ENCODE measurements around the gene DBNDD1. TPM values are rescaled to one million over a fixed set of nuclear protein-coding genes. Genes with fewer than 3 reads are reported as not detected.

DBNDD1 gene
- total and polyA plus RNA-seq, 2 donors (not counting 3 experiments of a cell fraction or from before 2014, with no cell fraction given): 28.2 to 45.7 TPM

DNA sequence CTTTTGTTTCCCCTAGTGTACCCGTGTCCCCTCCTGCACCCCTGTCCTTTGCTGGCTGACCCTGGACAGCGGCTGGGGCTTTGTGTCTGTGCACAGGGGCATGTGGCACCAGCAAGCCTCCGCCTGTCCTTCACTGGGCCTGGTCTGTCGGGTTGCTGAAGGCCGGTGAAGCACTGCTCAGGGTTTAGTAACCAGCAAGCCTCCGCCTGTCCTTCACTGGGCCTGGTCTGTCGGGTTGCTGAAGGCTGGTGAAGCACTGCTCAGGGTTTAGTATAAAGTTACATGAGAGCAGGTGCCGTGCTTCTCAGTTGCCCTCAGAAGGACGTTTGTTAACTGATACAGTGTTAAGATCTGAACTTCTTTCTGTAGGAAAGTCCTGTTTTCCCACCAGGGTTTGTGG lies 36.9 kb downstream of the DBNDD1 start:
- H3K36me3 ChIP-seq (ENCODE audit: control insufficient read depth in 2 of 2, extremely low read depth in 1 of 2, insufficient read depth in 2 of 2, low read length in 2 of 2): peaks cover 13 to 48% of the 10 kb centered on the region in 2 experiments
- POLR2A ChIA-PET: no interaction called here
- no TSS peak for BruUV-seq (replicated peaks)
- FAIRE-seq (no peak), DNase-seq (ENCODE audit: low read depth, low spot score) (no peak)
- H3K27ac ChIP-seq (ENCODE audit: insufficient read depth, low read depth, low read length): no peak overlapping the region
- H3K4me1 ChIP-seq (ENCODE audit: control insufficient read depth, extremely low read depth, insufficient read depth, low read length): no peaks in the 10 kb centered on the region
- no peak overlapping the region for H3K9ac ChIP-seq (replicated peaks; ENCODE audit: extremely low read depth, insufficient read depth, low read length)
- intact Hi-C loops (cut with micrococcal nuclease) (no loop called here), dilution Hi-C loops (cut with MboI; ENCODE audit: extremely low pct_ligation_motif_present, low sequenced_read_pairs) (no loop called here)
- H2AFZ ChIP-seq (ENCODE audit: low read depth, low read length): no peak overlapping the region
- TF ChIP-seq POLR2AphosphoS5 (IDR thresholded peaks at IDR 0.05; ENCODE audit: insufficient read depth, low read depth, low read length): no peak
- no peak for TF ChIP-seq JUN (IDR thresholded peaks at IDR 0.05; ENCODE audit: borderline replicate concordance, insufficient read depth, insufficient read length, low read depth)
- H3K27me3 ChIP-seq (ENCODE audit: control insufficient read depth in 2 of 2, insufficient read depth in 2 of 2, low read length in 2 of 2): no peaks in the 10 kb centered on the region
- CTCF ChIA-PET: no interaction called here
- no peaks in the 10 kb centered on the region for H3K9me1 ChIP-seq (replicated peaks; ENCODE audit: control insufficient read depth, extremely low read depth, insufficient read depth, low read length)
- no peaks in the 10 kb centered on the region for H4K20me1 ChIP-seq (replicated peaks; ENCODE audit: control insufficient read depth, extremely low read depth, insufficient read depth, low read length)
- H3K9me3 ChIP-seq (replicated peaks; ENCODE audit: control insufficient read depth, insufficient read depth, low read length): no peaks in the 10 kb centered on the region
- H3K4me3 ChIP-seq (replicated peaks in 1 of 3; ENCODE audit: insufficient read depth in 1 of 3, low read depth in 1 of 3, low read length in 3 of 3): no peak overlapping the region
- H3K79me2 ChIP-seq (ENCODE audit: control insufficient read depth, insufficient read depth, low read length): peaks cover 6% of the 10 kb centered on the region
- H3K4me2 ChIP-seq (ENCODE audit: insufficient read depth, low read length): no peak overlapping the region

DNA sequence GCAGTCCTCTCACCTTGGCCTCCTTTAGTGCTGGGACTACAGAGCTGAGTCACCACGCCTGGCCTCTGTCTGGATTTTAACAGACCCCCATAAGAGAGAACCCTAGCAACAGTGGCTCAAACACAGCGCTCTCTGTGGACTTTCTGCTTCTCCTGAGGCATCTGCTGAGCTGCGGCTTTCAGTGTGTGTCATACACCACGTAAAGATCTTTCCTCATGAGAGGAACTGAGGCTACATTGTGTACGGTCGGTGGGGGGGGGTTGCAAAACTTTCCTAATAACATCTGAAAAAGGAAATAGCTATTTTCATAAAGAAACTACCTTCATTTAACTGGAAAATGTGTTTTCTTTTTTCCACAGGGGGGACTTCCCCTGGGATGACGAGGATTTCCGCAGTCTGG lies 37.8 kb downstream of the DBNDD1 start:
- no peak overlapping the region for H3K27ac ChIP-seq (ENCODE audit: insufficient read depth, low read depth, low read length)
- CTCF ChIA-PET: no interaction called here
- no peaks in the 10 kb centered on the region for H3K9me3 ChIP-seq (replicated peaks; ENCODE audit: control insufficient read depth, insufficient read depth, low read length)
- H3K27me3 ChIP-seq (ENCODE audit: control insufficient read depth in 2 of 2, insufficient read depth in 2 of 2, low read length in 2 of 2): no peaks in the 10 kb centered on the region
- no peak overlapping the region for H3K4me2 ChIP-seq (ENCODE audit: insufficient read depth, low read length)
- peaks cover 13% of the 10 kb centered on the region for H3K79me2 ChIP-seq (ENCODE audit: control insufficient read depth, insufficient read depth, low read length)
- no peaks in the 10 kb centered on the region for H3K9me1 ChIP-seq (replicated peaks; ENCODE audit: control insufficient read depth, extremely low read depth, insufficient read depth, low read length)
- FAIRE-seq: no peak
- no peak overlapping the region for H3K4me3 ChIP-seq (replicated peaks in 1 of 3; ENCODE audit: insufficient read depth in 1 of 3, low read depth in 1 of 3, low read length in 3 of 3)
- dilution Hi-C loops (cut with MboI; ENCODE audit: extremely low pct_ligation_motif_present, low sequenced_read_pairs) (no loop called here), intact Hi-C loops (cut with micrococcal nuclease) (no loop called here)
- H3K36me3 ChIP-seq (ENCODE audit: control insufficient read depth in 2 of 2, extremely low read depth in 1 of 2, insufficient read depth in 2 of 2, low read length in 2 of 2): peaks cover 13 to 45% of the 10 kb centered on the region in 2 experiments
- H4K20me1 ChIP-seq (replicated peaks; ENCODE audit: control insufficient read depth, extremely low read depth, insufficient read depth, low read length): no peaks in the 10 kb centered on the region
- POLR2A ChIA-PET: no interaction called here
- no peak overlapping the region for H3K9ac ChIP-seq (replicated peaks; ENCODE audit: extremely low read depth, insufficient read depth, low read length)
- no TSS peak for BruUV-seq (replicated peaks)
- no peak for DNase-seq (ENCODE audit: low read depth, low spot score)
- TF ChIP-seq, protein P1, sequence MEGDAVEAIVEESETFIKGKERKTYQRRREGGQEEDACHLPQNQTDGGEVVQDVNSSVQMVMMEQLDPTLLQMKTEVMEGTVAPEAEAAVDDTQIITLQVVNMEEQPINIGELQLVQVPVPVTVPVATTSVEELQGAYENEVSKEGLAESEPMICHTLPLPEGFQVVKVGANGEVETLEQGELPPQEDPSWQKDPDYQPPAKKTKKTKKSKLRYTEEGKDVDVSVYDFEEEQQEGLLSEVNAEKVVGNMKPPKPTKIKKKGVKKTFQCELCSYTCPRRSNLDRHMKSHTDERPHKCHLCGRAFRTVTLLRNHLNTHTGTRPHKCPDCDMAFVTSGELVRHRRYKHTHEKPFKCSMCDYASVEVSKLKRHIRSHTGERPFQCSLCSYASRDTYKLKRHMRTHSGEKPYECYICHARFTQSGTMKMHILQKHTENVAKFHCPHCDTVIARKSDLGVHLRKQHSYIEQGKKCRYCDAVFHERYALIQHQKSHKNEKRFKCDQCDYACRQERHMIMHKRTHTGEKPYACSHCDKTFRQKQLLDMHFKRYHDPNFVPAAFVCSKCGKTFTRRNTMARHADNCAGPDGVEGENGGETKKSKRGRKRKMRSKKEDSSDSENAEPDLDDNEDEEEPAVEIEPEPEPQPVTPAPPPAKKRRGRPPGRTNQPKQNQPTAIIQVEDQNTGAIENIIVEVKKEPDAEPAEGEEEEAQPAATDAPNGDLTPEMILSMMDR (IDR thresholded peaks at IDR 0.05; ENCODE audit: extremely low read depth in 1 of 2, insufficient read depth in 1 of 2, low read depth in 1 of 2, low read length in 2 of 2): no peak
- TF ChIP-seq FOS (IDR thresholded peaks at IDR 0.05; ENCODE audit: borderline replicate concordance, insufficient read depth, low read length): no peak
- TF ChIP-seq MYC (IDR thresholded peaks at IDR 0.05; ENCODE audit: low read depth, low read length): no peak
- TF ChIP-seq, protein P2, sequence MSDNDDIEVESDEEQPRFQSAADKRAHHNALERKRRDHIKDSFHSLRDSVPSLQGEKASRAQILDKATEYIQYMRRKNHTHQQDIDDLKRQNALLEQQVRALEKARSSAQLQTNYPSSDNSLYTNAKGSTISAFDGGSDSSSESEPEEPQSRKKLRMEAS (IDR thresholded peaks at IDR 0.05; ENCODE audit: insufficient read depth, insufficient read length): no peak
- TF ChIP-seq POLR2A (IDR thresholded peaks at IDR 0.05; ENCODE audit: low read depth, low read length): no peak
- TF ChIP-seq EZH2 (IDR thresholded peaks at IDR 0.05; ENCODE audit: borderline replicate concordance, low read depth, low read length, severe bottlenecking): no peak
- TF ChIP-seq POLR2AphosphoS5 (IDR thresholded peaks at IDR 0.05; ENCODE audit: insufficient read depth, low read depth, low read length): no peak
- TF ChIP-seq GATA2 (IDR thresholded peaks at IDR 0.05; ENCODE audit: insufficient read depth, insufficient read length, low read depth, low read length): no peak
- no peak for TF ChIP-seq JUN (IDR thresholded peaks at IDR 0.05; ENCODE audit: borderline replicate concordance, insufficient read depth, insufficient read length, low read depth)
- no peaks in the 10 kb centered on the region for H3K4me1 ChIP-seq (ENCODE audit: control insufficient read depth, extremely low read depth, insufficient read depth, low read length)
- no peak overlapping the region for H2AFZ ChIP-seq (ENCODE audit: low read depth, low read length)
